Panc1 (cell line): ENCODE results near the gene SKOR1.

Source experiments
- POLR2AphosphoS5 ChIP-seq: IDR thresholded peaks from 2 replicates; pipeline ENCODE4 v1.6.1; 2012; ENCODE audit warnings: mild to moderate bottlenecking, low read depth, low read length, moderate library complexity
- TCF7L2 ChIP-seq: IDR thresholded peaks from 2 replicates; pipeline ENCODE4 v1.6.1; 2011; ENCODE audit warnings: mild to moderate bottlenecking, low read depth, low read length, inconsistent platforms
- TF ChIP-seq, protein P1 (sequence below): fragments of 450-650 bp; IDR thresholded peaks from 2 replicates; pipeline ENCODE4 v1.5.1; 2017; ENCODE audit warnings: mild to moderate bottlenecking
- TF ChIP-seq, protein P2 (sequence below), 2 experiments: IDR thresholded peaks; 2 replicates each; pipeline ENCODE4 v1.6.1; 2011 to 2012; ENCODE audit warnings: low read depth in 2 of 2, control low read depth in 1 of 2, low read length in 1 of 2, mild to moderate bottlenecking in 1 of 2, moderate library complexity in 1 of 2; ENCODE audit not compliant: insufficient read depth in 1 of 2

DNA sequence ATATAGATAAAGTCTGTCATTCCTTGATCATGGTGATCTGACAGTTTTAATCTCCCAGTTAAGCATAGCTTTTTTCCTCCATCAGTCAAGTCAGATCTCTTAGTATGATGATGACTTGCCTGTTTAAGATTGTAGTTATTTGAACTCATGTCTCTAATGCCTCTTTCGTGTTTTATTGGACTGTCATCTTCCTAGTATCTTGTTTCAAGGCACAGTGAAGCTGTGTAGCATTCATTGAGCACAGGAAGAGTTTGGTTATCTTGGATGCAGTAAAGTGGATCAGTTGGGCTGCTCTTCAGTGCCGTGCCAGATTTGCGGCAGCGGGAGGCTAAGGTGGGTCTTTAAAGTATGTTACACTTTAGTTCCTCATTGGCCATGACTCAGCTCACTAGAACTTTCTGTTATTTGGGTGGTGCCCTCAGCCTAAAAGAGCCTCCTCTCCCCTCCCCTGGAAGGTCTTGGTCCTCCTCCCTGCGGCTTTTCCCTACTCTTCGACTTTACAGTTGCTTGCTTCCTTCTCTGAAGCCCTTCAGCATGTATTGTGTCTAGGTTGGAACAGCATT, 45.7 kb upstream of the SKOR1 start:
- TF ChIP-seq POLR2AphosphoS5 = no peak
- TF ChIP-seq, protein P1, sequence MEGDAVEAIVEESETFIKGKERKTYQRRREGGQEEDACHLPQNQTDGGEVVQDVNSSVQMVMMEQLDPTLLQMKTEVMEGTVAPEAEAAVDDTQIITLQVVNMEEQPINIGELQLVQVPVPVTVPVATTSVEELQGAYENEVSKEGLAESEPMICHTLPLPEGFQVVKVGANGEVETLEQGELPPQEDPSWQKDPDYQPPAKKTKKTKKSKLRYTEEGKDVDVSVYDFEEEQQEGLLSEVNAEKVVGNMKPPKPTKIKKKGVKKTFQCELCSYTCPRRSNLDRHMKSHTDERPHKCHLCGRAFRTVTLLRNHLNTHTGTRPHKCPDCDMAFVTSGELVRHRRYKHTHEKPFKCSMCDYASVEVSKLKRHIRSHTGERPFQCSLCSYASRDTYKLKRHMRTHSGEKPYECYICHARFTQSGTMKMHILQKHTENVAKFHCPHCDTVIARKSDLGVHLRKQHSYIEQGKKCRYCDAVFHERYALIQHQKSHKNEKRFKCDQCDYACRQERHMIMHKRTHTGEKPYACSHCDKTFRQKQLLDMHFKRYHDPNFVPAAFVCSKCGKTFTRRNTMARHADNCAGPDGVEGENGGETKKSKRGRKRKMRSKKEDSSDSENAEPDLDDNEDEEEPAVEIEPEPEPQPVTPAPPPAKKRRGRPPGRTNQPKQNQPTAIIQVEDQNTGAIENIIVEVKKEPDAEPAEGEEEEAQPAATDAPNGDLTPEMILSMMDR = no peak
- TF ChIP-seq, protein P2, sequence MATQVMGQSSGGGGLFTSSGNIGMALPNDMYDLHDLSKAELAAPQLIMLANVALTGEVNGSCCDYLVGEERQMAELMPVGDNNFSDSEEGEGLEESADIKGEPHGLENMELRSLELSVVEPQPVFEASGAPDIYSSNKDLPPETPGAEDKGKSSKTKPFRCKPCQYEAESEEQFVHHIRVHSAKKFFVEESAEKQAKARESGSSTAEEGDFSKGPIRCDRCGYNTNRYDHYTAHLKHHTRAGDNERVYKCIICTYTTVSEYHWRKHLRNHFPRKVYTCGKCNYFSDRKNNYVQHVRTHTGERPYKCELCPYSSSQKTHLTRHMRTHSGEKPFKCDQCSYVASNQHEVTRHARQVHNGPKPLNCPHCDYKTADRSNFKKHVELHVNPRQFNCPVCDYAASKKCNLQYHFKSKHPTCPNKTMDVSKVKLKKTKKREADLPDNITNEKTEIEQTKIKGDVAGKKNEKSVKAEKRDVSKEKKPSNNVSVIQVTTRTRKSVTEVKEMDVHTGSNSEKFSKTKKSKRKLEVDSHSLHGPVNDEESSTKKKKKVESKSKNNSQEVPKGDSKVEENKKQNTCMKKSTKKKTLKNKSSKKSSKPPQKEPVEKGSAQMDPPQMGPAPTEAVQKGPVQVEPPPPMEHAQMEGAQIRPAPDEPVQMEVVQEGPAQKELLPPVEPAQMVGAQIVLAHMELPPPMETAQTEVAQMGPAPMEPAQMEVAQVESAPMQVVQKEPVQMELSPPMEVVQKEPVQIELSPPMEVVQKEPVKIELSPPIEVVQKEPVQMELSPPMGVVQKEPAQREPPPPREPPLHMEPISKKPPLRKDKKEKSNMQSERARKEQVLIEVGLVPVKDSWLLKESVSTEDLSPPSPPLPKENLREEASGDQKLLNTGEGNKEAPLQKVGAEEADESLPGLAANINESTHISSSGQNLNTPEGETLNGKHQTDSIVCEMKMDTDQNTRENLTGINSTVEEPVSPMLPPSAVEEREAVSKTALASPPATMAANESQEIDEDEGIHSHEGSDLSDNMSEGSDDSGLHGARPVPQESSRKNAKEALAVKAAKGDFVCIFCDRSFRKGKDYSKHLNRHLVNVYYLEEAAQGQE (IDR thresholded peaks at IDR 0.05; ENCODE audit: insufficient read depth in 1 of 2, low read depth in 2 of 2, low read length in 1 of 2) = no peak
- no peak for TF ChIP-seq TCF7L2
